Lower leg skin (tissue), 4 donors: ENCODE data around the gene ERCC3. TPM values are rescaled to one million over a fixed set of nuclear protein-coding genes. Genes with fewer than 3 reads are reported as not detected.
A peak's percentile ranks its signal among the peaks of the same experiment; 100 is the strongest.

Source experiments
- DNase-seq, 2 donors: peaks; one replicate each; pipeline ENCODE4 v3.0.0-alpha.2; 2019; ENCODE audit warnings: low spot score in 2 of 2
- H3K4me3 ChIP-seq: fragments of 200-600 bp; sonication (generic); 2 replicates; pipeline ENCODE4 v1.5.1; 2017; ENCODE audit warnings: mild to moderate bottlenecking, low read depth; ENCODE audit not compliant: poor library complexity, severe bottlenecking
- POLR2A ChIP-seq, 2 donors: fragments of 450-650 bp; IDR thresholded peaks; one replicate each; pipeline ENCODE4 v1.6.1; 2016 to 2017; ENCODE audit warnings: antibody characterized with exemption in 2 of 2, mild to moderate bottlenecking in 1 of 2, moderate library complexity in 1 of 2
- WGBS, 2 donors: methylation state at CpG; one replicate each; pipeline ENCODE4 v1.1.5; 2018; 5-methylcytosine and 5-hydroxymethylcytosine counted together
- intact Hi-C: fragments of 100-400 bp; cut with DNase I; formaldehyde crosslinking; loops from one replicate; pipeline ENCODE4 v1.15.0; 2023; ENCODE audit warnings: low total_unique reads
- total RNA-seq, 4 donors: library from RNA; depleted of rRNA; stranded (reverse); fragments of >200 nt; gene quantifications; one replicate each; pipeline ENCODE4 v1.1.0, GENCODE V29; 2016
- TF ChIP-seq, protein P1 (sequence below), 3 donors: fragments of 450-650 bp; IDR thresholded peaks; one replicate each; pipeline ENCODE4 v1.5.1; 2016; ENCODE audit warnings: antibody characterized with exemption in 3 of 3, mild to moderate bottlenecking in 3 of 3, moderate library complexity in 2 of 3

Gene ERCC3
- total RNA-seq, 4 donors from 2014 or later, result 23.7 to 47.5 (median 32.1) TPM

DNA sequence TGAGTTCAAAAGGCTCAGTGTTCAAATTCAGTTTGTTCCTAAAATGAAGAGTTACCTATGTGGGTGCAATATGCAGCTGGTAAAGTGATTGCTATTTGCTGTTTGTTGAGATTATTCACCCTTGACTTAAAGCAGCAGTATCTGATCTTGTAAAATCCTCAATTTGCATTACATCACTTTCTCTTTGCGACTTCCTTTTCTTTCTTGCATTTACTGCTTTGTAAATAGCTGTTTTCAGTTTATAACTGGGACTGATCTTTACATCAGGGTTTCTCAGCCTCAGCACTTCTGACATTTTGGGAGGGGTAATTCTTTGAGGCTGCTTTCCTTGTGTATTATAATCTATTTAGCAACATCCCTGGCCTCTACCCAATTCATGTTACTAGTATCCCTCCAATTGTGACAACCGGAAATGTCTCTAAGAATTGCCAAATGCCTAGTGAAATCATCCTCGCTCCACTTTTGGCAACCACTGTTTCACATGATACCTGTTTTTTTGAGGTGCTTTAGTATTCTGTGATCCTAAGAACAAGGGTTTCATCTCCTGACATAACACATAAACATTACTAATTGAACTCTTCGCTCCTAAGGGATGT lies 12.1 kb upstream of the ERCC3 start:
- no peak for DNase-seq
- 89 to 91% methylated on average over 4 of the region's 4 CpGs for WGBS, 2 donors
- TF ChIP-seq, protein P1, sequence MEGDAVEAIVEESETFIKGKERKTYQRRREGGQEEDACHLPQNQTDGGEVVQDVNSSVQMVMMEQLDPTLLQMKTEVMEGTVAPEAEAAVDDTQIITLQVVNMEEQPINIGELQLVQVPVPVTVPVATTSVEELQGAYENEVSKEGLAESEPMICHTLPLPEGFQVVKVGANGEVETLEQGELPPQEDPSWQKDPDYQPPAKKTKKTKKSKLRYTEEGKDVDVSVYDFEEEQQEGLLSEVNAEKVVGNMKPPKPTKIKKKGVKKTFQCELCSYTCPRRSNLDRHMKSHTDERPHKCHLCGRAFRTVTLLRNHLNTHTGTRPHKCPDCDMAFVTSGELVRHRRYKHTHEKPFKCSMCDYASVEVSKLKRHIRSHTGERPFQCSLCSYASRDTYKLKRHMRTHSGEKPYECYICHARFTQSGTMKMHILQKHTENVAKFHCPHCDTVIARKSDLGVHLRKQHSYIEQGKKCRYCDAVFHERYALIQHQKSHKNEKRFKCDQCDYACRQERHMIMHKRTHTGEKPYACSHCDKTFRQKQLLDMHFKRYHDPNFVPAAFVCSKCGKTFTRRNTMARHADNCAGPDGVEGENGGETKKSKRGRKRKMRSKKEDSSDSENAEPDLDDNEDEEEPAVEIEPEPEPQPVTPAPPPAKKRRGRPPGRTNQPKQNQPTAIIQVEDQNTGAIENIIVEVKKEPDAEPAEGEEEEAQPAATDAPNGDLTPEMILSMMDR (IDR thresholded peaks at IDR 0.05), result no peak
- no peak for TF ChIP-seq POLR2A (IDR thresholded peaks at IDR 0.05)
- H3K4me3 ChIP-seq, result no peak overlapping the region
- intact Hi-C loops, result no loop called here

GRCh38 chr2:127302168-127302567 lies 8.2 kb upstream of the ERCC3 start:
- TF ChIP-seq POLR2A (IDR thresholded peaks at IDR 0.05), result no peak
- TF ChIP-seq, protein P1 (IDR thresholded peaks at IDR 0.05), result no peak

DNA sequence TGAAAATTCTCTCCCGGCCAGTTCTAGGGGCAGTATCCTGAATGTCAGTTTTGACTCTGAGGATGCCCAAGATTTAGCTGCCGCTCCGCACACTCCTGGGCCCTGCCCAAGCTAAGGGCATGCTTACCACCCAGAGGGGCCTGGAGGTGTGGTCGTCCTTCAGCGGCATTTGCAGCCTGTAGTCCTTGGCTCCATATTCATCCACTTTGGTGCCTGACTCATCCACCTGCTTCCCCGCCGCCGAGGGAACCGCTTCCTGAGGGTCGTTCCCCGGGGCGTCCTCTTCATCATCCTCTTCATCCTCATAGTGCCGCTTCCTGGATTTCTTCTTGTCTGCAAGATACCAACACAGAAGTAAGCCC lies 577 bp downstream of the ERCC3 start:
- peak overlapping the region; percentile 92 for H3K4me3 ChIP-seq
- no peak for TF ChIP-seq POLR2A (IDR thresholded peaks at IDR 0.05)
- TF ChIP-seq, protein P1 (IDR thresholded peaks at IDR 0.05), result no peak
- DNase-seq, result no peak
- WGBS, 2 donors, result 8 to 9% methylated on average over 13 of the region's 13 CpGs
- intact Hi-C loops, result no loop called here

More at GRCh38 chr2:127302168-127302567, 8.2 kb upstream of the ERCC3 start:
- 95 to 97% methylated on average over 1 of the region's 1 CpG for WGBS, 2 donors
- DNase-seq, result no peak
- intact Hi-C loops, result no loop called here
- H3K4me3 ChIP-seq, result no peak overlapping the region

DNA sequence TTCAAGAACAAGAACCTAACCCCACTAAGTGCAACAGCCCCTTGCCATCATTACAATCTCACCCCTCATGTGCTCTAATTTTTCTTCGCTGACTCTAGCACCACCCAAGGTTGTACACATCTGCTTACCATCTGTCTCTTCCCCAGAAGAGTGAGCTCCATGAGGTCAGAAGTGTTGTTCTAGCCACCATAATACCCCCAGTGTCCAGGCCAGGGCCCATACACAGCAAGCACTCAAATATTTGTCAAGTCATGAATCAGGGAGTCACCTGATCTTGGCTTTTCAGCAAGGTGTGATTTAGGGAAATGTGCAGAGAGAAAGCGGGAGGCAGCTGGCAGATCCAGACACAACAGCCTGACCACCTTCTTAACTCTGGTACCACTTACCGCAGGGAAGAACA lies 5.7 kb downstream of the ERCC3 start:
- H3K4me3 ChIP-seq, result no peak overlapping the region
- DNase-seq, result no peak
- TF ChIP-seq, protein P1 (IDR thresholded peaks at IDR 0.05), result no peak
- intact Hi-C loops, result no loop called here
- WGBS, 2 donors, result 87 to 94% methylated on average over 3 of the region's 3 CpGs

GRCh38 chr2:127283275-127283674 lies 10.7 kb downstream of the ERCC3 start:
- WGBS, 2 donors, result 97 to 98% methylated on average over 2 of the region's 2 CpGs
- intact Hi-C loops, result no loop called here
- TF ChIP-seq POLR2A (IDR thresholded peaks at IDR 0.05), result no peak
- TF ChIP-seq, protein P1 (IDR thresholded peaks at IDR 0.05), result no peak

GRCh38 chr2:127280693-127281092 lies 13.3 kb downstream of the ERCC3 start:
- peak in 1 of 2 donors; percentile 32 for DNase-seq
- TF ChIP-seq, protein P1 (IDR thresholded peaks at IDR 0.05), result no peak
- no peak for TF ChIP-seq POLR2A (IDR thresholded peaks at IDR 0.05)
- H3K4me3 ChIP-seq, result no peak overlapping the region
- WGBS, 2 donors, result 91 to 93% methylated on average over 2 of the region's 2 CpGs
- intact Hi-C loops, result no loop called here

More at GRCh38 chr2:127283275-127283674, 10.7 kb downstream of the ERCC3 start:
- no peak for DNase-seq
- no peak overlapping the region for H3K4me3 ChIP-seq
